ENCODE measurements around the gene ZSCAN18. TPM values are rescaled to one million over a fixed set of nuclear protein-coding genes. Genes with fewer than 3 reads are reported as not detected.

ZSCAN18 gene
- total and polyA plus RNA-seq, 4 donors = 22.1 to 123 (median 53.0) TPM

DNA sequence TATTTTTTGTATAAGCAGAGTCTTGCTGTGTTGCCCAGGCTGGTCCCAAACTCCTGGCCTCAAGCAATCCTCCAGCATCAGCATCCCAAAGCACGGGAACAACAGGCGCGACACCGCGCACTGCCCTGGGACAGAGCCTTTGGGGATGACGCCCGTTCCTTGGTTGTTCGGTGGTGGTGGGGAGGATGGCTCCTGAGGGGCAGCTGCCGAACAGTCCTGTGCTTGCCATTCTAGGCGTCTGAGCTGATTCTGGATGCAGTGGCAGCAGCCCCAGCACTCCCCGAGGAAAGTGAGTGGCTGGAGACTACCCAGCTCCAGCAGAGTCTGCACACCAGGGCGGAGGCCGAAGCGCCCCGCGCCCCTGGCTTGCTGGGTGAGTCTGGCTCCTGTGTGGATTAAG is 45.8 kb downstream of the ZSCAN18 start:
- Histone ChIP-seq H3K9ac (ENCODE audit: insufficient read depth in 1 of 2, low read length in 2 of 2) (no peak overlapping the region), H3K4me3 (no peak overlapping the region), H3K36me3 (ENCODE audit: control insufficient read depth in 4 of 4, insufficient read depth in 4 of 4, low read length in 4 of 4) (peaks cover 0 to 8% (median 0%) of the 10 kb centered on the region in 4 donors), H3K27ac (ENCODE audit: low read depth in 1 of 2, low read length in 1 of 2) (no peak overlapping the region), H3K4me1 (ENCODE audit: control insufficient read depth in 5 of 5, insufficient read depth in 5 of 5, low read length in 5 of 5) (peaks cover 0 to 4% (median 0%) of the 10 kb centered on the region in 5 donors), H3K9me3 (ENCODE audit: control insufficient read depth in 4 of 4, insufficient read depth in 3 of 4, low read length in 3 of 4) (peaks cover 0 to 73% (median 8%) of the 10 kb centered on the region in 4 donors), H3K27me3 (ENCODE audit: control insufficient read depth in 3 of 3, insufficient read depth in 3 of 3, low read length in 2 of 3) (no peaks in the 10 kb centered on the region)
- DNase-seq = no peak
- TF ChIP-seq CTCF (IDR thresholded peaks at IDR 0.05; ENCODE audit: control extremely low read depth, extremely low read depth) = no peak
- no peak for ATAC-seq (ENCODE audit: insufficient read depth, low FRiP score)
- WGBS, 2 donors = 97 to 99% methylated on average over 16 of the region's 16 CpGs

GRCh38 chr19:58047672-58048071 is 50.4 kb downstream of the ZSCAN18 start:
- Histone ChIP-seq H3K9me3 (ENCODE audit: control insufficient read depth in 4 of 4, insufficient read depth in 3 of 4, low read length in 3 of 4) (peaks cover 0 to 73% (median 10%) of the 10 kb centered on the region in 4 donors), H3K27me3 (ENCODE audit: control insufficient read depth in 3 of 3, insufficient read depth in 3 of 3, low read length in 2 of 3) (no peaks in the 10 kb centered on the region), H3K4me1 (ENCODE audit: control insufficient read depth in 5 of 5, insufficient read depth in 5 of 5, low read length in 5 of 5) (no peaks in the 10 kb centered on the region), H3K4me3 (no peak overlapping the region), H3K36me3 (ENCODE audit: control insufficient read depth in 4 of 4, insufficient read depth in 4 of 4, low read length in 4 of 4) (peaks cover 0 to 8% (median 0%) of the 10 kb centered on the region in 4 donors), H3K9ac (ENCODE audit: insufficient read depth in 1 of 2, low read length in 2 of 2) (no peak overlapping the region), H3K27ac (ENCODE audit: low read depth in 1 of 2, low read length in 1 of 2) (no peak overlapping the region)
- no peak for DNase-seq
- TF ChIP-seq CTCF (IDR thresholded peaks at IDR 0.05; ENCODE audit: control extremely low read depth, extremely low read depth) = no peak
- 92 to 93% methylated on average over 12 of the region's 12 CpGs for WGBS, 2 donors
- no peak for ATAC-seq (ENCODE audit: insufficient read depth, low FRiP score)

DNA sequence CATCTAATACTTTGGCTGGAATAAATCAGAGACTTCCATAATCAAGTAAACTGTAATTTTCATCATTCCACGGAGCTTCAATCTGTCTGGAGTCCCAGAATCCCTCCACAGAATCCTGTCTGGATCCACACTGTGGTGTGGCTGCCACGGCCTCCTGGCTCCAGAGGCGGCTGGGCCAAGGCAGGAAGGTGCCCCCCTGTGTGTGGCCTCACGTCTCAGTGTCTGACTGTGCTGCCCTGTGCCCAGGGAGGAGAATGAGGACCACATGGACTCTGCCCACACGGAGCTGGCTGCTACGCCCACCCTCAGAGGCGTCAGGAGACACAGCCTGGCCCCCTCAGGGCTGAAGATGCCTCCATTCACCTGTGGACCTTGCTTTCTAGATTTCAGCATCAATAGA is 51.2 kb downstream of the ZSCAN18 start:
- no peak for ATAC-seq (ENCODE audit: insufficient read depth, low FRiP score)
- 83 to 89% methylated on average over 7 of the region's 7 CpGs for WGBS, 2 donors
- no peak for TF ChIP-seq CTCF (IDR thresholded peaks at IDR 0.05; ENCODE audit: control extremely low read depth, extremely low read depth)
- Histone ChIP-seq H3K4me1 (ENCODE audit: control insufficient read depth in 5 of 5, insufficient read depth in 5 of 5, low read length in 5 of 5) (no peaks in the 10 kb centered on the region), H3K4me3 (no peak overlapping the region), H3K9ac (ENCODE audit: insufficient read depth in 1 of 2, low read length in 2 of 2) (no peak overlapping the region), H3K9me3 (ENCODE audit: control insufficient read depth in 4 of 4, insufficient read depth in 3 of 4, low read length in 3 of 4) (peaks cover 0 to 70% (median 10%) of the 10 kb centered on the region in 4 donors), H3K36me3 (ENCODE audit: control insufficient read depth in 4 of 4, insufficient read depth in 4 of 4, low read length in 4 of 4) (peaks cover 0 to 3% (median 0%) of the 10 kb centered on the region in 4 donors), H3K27ac (ENCODE audit: low read depth in 1 of 2, low read length in 1 of 2) (no peak overlapping the region), H3K27me3 (ENCODE audit: control insufficient read depth in 3 of 3, insufficient read depth in 3 of 3, low read length in 2 of 3) (no peaks in the 10 kb centered on the region)
- no peak for DNase-seq

Data from lung (tissue), 12 donors.